Upper lobe of right lung (tissue), 1 donor: Measurements from ENCODE around the gene SNAPC2. TPM values are rescaled to one million over a fixed set of nuclear protein-coding genes. Genes with fewer than 3 reads are reported as not detected.

Experiments used
- ATAC-seq: fragments of 200-7000 bp; cut with Tn5 transposase; one replicate; pipeline ENCODE4 v1.9.1; 2020; ENCODE audit warnings: mild to moderate bottlenecking, moderate library complexity
- DNase-seq: peaks from one replicate; pipeline ENCODE4 v3.0.0-alpha.2; 2020
- H3K27ac ChIP-seq: fragments of 200-600 bp; one replicate; pipeline ENCODE4 v1.8.0; 2022
- H3K27me3 ChIP-seq: fragments of 200-600 bp; one replicate; pipeline ENCODE4 v1.8.0; 2022; ENCODE audit warnings: mild to moderate bottlenecking
- H3K36me3 ChIP-seq: fragments of 200-600 bp; one replicate; pipeline ENCODE4 v1.8.0; 2022
- H3K4me1 ChIP-seq: fragments of 200-600 bp; one replicate; pipeline ENCODE4 v1.8.0; 2022
- H3K4me3 ChIP-seq: fragments of 200-600 bp; one replicate; pipeline ENCODE4 v1.8.0; 2022; ENCODE audit warnings: mild to moderate bottlenecking
- H3K9me3 ChIP-seq: fragments of 200-600 bp; one replicate; pipeline ENCODE4 v1.8.0; 2022
- intact Hi-C: fragments of 100-400 bp; cut with DNase I; formaldehyde crosslinking; loops from one replicate; pipeline ENCODE4 v1.11.0; 2022
- long read RNA-seq: library from polyadenylated mRNA; unstranded; transcript quantifications from one replicate; pipeline ENCODE4 v2.0.0, GENCODE V29; 2021
- total RNA-seq: library from RNA; stranded (reverse); fragmentation: NEBNext Ultra II Directional; extraction: Animal tissue kit (Norgen Biotek cat#: 25700); gene quantifications from one replicate; pipeline ENCODE4 v1.2.1, GENCODE V29; 2021
- TF ChIP-seq, protein P1 (sequence below): fragments of 200-600 bp; IDR thresholded peaks from one replicate; pipeline ENCODE4 v1.8.0; 2022; ENCODE audit warnings: antibody characterized with exemption
- donor health status: DM: no; HTN: yes; CAD: no; lungs with severe emphysema.

Gene SNAPC2, protein sequence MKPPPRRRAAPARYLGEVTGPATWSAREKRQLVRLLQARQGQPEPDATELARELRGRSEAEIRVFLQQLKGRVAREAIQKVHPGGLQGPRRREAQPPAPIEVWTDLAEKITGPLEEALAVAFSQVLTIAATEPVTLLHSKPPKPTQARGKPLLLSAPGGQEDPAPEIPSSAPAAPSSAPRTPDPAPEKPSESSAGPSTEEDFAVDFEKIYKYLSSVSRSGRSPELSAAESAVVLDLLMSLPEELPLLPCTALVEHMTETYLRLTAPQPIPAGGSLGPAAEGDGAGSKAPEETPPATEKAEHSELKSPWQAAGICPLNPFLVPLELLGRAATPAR
- total RNA-seq, result 28.9 TPM
- long read RNA-seq, transcript SNAPC2-201 (5 exons, 1,542 nt), result major isoform, 14 of 31 reads
- long read RNA-seq, transcript SNAPC2-206 (5 exons, 1,413 nt), result minor isoform, 11 of 31 reads
- long read RNA-seq, partial matches to known transcripts, result 3 of 31 reads
- long read RNA-seq, other reads (novel, unspliced or antisense), result 2 of 31 reads

DNA sequence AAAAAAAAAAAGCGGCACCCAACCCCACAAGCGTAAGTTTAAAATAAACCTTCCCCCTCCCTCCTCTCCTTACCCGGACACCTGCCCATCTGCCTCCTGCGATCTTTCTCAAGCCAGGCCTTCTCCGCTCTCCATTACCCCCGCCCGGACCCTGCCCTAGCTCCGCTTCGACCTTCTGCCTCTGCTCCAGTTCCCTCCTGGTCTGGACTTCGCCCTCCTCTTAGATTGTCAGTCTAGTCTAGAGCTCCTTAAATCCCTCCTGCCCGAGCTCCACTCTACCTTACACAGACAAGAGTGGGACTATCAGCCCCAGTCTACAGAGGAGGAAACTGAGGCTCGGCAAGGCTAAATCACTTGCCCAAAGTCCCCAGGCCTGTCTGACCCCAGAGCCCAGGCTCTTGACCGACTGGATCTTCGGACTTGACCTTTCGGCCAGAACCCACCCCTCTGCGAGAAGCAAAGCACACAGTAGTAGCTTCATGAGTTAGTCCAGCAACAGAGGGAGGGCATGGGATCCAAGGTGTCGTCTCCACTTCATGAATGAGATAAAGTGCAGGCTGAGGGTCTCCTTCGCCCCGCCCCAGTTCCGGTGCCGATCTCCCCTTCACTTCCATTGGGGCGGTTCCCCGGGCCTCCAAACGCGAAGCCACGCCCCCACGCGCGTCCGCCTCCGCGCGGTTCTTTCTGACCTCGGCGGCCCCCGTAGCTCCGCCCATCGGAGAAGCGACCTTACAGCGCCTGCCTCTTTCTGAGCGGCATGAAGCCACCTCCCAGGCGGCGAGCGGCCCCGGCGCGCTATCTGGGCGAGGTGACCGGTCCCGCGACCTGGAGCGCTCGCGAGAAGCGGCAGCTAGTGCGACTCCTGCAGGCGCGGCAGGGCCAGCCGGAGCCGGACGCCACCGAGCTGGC lies at the start of gene SNAPC2:
SNAPC2 (plus strand) TSS at position 729 of the 909 bp plus-strand sequence; CDS start at position 758, 29 bp downstream.
- DNase-seq (peak; percentile 99), ATAC-seq (peak; percentile 76)
- Histone ChIP-seq H3K36me3 (peaks cover 13% of the 10 kb centered on the region), H3K27me3 (peaks cover 26% of the 10 kb centered on the region), H3K4me3 (peak within 1 kb of the TSS; percentile 74), H3K27ac (peak within 1 kb of the TSS; percentile 78), H3K9me3 (no peaks in the 10 kb centered on the region), H3K4me1 (peaks cover 39% of the 10 kb centered on the region)
- intact Hi-C loops, result no loop called here
- TF ChIP-seq, protein P1, sequence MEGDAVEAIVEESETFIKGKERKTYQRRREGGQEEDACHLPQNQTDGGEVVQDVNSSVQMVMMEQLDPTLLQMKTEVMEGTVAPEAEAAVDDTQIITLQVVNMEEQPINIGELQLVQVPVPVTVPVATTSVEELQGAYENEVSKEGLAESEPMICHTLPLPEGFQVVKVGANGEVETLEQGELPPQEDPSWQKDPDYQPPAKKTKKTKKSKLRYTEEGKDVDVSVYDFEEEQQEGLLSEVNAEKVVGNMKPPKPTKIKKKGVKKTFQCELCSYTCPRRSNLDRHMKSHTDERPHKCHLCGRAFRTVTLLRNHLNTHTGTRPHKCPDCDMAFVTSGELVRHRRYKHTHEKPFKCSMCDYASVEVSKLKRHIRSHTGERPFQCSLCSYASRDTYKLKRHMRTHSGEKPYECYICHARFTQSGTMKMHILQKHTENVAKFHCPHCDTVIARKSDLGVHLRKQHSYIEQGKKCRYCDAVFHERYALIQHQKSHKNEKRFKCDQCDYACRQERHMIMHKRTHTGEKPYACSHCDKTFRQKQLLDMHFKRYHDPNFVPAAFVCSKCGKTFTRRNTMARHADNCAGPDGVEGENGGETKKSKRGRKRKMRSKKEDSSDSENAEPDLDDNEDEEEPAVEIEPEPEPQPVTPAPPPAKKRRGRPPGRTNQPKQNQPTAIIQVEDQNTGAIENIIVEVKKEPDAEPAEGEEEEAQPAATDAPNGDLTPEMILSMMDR, result no peak

DNA sequence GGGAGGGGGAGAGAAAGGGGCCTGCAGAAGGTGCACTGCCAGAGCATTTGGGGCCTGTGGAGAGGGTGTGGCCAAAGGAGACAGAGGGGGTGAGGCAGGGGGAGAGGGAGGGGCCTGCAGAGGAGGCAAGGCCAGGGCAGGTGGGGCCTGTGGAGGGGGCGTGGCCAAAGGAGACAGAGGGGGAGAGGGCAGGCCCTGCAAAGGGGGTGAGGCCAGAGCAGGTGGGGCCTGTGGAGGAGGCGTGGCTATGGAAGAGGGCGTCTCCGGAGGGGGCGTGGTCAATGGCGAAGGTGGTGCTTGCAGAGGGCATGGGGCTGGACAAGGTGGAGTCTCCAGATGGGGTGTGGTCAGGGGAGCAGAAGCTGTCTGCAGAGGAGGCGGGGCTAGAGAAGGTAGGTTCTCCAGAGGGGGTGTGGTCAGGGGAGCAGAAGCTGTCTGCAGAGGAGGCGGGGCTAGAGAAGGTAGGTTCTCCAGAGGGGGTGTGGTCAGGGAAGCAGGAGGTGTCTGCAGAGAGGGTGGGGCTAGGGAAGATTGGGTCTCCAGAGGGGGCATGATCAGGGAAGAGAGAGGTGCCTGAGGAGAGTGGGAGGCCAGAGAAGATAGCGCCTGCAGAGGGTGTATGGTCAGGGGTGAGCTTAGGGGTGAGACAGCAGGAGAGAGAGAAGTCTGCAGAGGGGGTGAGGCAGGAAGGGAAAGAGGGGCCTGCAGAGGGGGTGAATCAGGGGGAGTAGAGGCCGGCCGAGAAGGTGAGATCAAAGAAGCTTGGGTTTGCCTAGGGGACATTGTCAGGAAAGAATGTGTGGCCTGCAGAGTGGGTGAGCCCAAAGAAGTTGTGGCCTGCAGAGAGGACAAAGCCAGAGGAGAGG lies 49.3 kb upstream of the SNAPC2 start:
- no peak overlapping the region for H3K27ac ChIP-seq
- H3K36me3 ChIP-seq, result no peaks in the 10 kb centered on the region
- peaks cover 23% of the 10 kb centered on the region for H3K4me1 ChIP-seq
- peak; percentile 0 for ATAC-seq
- no peak overlapping the region for H3K4me3 ChIP-seq
- no peaks in the 10 kb centered on the region for H3K9me3 ChIP-seq
- intact Hi-C loops, result no loop called here
- peak; percentile 80 for DNase-seq
- TF ChIP-seq, protein P1, result no peak
- peaks cover 37% of the 10 kb centered on the region for H3K27me3 ChIP-seq

DNA sequence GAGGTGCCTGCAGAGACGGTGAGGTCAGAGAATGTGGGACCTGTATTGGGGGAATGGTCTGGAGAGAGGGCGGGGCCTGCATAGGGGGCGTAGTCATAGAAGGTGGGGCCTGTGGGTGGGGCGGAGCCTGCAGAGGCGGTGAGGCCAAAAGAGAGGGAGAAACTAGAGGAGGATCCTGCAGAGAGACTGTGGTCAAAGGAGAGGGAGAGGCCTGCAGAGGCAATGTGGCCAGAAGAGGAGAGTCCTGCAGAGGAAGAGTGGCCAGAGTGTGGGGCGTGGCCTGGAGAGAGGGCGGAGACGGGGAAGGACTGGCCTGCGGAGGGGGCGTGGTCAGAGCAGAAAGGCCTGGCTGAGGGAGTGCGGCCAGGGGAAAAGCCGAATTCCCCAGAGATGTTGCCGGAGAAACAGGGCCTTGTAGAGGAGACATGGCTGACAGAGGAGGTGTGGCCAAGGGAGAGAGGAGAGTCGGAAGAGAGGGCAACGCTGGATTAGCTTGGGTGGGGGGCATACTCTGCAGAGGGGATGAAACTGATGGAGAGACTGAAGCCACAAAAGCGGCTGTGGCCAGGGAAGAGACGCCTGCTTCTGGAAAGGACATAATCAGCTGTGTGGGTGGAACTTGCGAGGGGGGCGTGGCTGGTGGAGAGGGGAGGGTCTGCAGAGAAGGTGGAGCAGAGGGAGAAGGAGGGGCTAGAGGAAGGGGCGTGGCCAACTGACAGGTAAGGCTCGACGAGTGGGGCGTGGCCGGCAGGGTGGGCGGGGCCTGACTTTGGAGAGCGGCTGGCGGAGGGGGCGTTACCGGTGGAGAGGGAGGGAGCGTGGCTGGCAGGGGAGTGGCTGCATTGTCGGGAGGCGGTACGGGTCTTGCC lies 48.5 kb upstream of the SNAPC2 start:
- peak; percentile 68 for ATAC-seq
- Histone ChIP-seq H3K4me1 (peaks cover 23% of the 10 kb centered on the region), H3K4me3 (no peak overlapping the region), H3K36me3 (no peaks in the 10 kb centered on the region), H3K27me3 (peaks cover 34% of the 10 kb centered on the region), H3K9me3 (no peaks in the 10 kb centered on the region), H3K27ac (no peak overlapping the region)
- DNase-seq, result peak; percentile 98
- TF ChIP-seq, protein P1, result no peak
- intact Hi-C loops, result no loop called here

DNA sequence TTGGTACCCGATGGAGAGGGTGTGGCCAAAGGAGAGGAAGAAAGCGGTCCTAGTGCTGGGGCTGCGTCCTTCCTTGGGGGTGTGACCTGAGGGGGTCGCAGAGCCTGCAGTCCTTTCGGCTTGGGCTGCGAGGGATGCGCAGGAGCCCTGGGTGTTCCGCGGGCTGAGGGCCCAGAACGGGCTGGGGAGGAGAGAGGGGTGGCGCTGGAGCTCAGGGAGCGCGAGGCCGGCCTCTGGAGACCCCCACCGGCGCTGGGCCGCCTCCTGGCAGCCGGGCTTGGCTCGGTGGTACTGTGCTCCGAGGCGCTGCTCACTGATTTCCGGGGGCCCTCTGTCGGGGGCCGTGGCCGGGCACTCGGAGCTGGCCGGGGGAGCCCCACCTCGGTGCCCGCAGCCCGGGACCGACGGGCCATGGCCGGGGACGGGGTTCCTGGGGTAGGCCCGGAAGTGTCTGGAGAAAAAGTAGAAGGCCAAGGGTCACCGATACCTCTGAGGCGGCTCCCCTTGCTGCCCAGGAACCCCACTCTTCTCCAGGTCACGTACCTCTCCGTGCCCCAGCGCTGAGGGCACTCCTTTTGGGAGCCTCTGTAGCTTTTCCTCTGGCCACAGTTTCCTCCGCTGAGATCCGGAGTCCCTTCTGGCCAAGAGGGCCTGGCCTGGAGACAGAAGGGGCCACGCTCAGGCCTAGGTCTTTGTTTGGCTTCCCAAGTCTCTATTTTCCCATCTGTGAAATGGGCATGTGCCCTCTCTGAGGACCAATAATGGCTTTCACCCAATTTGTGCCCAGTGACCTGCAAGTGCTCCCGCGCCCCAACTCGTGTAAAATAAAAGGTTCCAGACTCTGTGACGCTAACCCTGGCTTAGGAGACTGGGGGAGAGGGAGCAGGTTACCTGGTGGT lies 47.6 kb upstream of the SNAPC2 start:
- DNase-seq, result no peak
- ATAC-seq, result no peak
- H3K27me3 ChIP-seq, result peaks cover 32% of the 10 kb centered on the region
- H3K27ac ChIP-seq, result no peak overlapping the region
- H3K4me3 ChIP-seq, result no peak overlapping the region
- intact Hi-C loops, result no loop called here
- no peaks in the 10 kb centered on the region for H3K9me3 ChIP-seq
- TF ChIP-seq, protein P1, result no peak
- H3K4me1 ChIP-seq, result peaks cover 23% of the 10 kb centered on the region
- no peaks in the 10 kb centered on the region for H3K36me3 ChIP-seq
